PC-3 (cell line): ENCODE results near the gene TEX51.

Experiments used
- EZH2 ChIP-seq: fragments of 300-600 bp; sonication (generic); IDR thresholded peaks from one replicate; pipeline ENCODE4 v1.6.1; 2017; ENCODE audit warnings: antibody characterized with exemption, mild to moderate bottlenecking, low read length; ENCODE audit not compliant: unreplicated experiment
- EZH2phosphoT487 ChIP-seq: fragments of 300-600 bp; sonication (generic); IDR thresholded peaks from 2 replicates; pipeline ENCODE4 v1.6.1; 2018; ENCODE audit warnings: mild to moderate bottlenecking, antibody characterized with exemption, low read length, borderline replicate concordance
- TF ChIP-seq, protein P1 (sequence below): fragments of 300-600 bp; sonication (generic); conservative IDR thresholded peaks from 2 replicates; pipeline ENCODE4 v1.5.1; 2017; ENCODE audit warnings: antibody characterized with exemption, low read depth, mild to moderate bottlenecking, low read length

DNA sequence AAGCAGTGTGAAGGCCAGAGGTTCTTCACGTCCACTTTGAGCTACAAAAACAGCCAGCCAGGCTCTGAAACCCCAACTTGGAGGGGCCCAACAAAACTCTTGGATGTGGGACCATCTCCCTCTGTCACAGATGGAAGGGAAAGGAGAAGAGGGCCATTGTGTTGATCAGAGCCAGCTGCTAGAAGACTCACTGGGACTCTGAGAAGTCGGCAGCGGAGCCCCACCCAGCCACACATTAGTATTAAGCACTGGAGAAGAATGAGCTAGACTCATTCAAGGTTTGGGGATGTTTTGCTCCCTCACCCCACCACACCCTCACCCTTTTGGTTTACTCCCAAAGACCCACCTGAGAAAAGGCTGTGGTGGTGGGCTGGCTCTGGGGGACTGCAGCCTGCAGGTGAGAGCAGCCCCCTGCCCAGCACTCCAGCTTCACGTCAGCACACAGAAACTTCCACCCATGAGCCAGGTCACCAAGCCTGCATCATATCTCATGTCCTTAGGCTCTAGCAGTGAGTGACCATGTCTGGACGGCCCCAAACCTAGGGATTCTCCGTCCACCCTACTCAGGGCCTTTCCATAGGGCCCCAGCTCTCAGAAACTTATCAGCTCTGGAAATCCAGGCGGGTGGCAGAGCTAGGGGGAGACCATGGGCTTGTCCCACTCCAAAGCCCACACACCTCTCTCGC, 12.6 kb downstream of the TEX51 start:
- TF ChIP-seq, protein P1, sequence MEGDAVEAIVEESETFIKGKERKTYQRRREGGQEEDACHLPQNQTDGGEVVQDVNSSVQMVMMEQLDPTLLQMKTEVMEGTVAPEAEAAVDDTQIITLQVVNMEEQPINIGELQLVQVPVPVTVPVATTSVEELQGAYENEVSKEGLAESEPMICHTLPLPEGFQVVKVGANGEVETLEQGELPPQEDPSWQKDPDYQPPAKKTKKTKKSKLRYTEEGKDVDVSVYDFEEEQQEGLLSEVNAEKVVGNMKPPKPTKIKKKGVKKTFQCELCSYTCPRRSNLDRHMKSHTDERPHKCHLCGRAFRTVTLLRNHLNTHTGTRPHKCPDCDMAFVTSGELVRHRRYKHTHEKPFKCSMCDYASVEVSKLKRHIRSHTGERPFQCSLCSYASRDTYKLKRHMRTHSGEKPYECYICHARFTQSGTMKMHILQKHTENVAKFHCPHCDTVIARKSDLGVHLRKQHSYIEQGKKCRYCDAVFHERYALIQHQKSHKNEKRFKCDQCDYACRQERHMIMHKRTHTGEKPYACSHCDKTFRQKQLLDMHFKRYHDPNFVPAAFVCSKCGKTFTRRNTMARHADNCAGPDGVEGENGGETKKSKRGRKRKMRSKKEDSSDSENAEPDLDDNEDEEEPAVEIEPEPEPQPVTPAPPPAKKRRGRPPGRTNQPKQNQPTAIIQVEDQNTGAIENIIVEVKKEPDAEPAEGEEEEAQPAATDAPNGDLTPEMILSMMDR = no peak
- no peak for TF ChIP-seq EZH2
- TF ChIP-seq EZH2phosphoT487 = no peak
